Liver (tissue), 3 donors: ENCODE measurements around the gene MERTK.

Source experiments
- EGR1 ChIP-seq, 2 donors: IDR thresholded peaks; 2 replicates each; pipeline ENCODE4 v1.6.1; 2016 to 2018; ENCODE audit warnings: antibody characterized with exemption in 2 of 2, low read depth in 2 of 2
- GABPA ChIP-seq, 2 donors: IDR thresholded peaks in 1 of 2; conservative IDR thresholded peaks in 1 of 2; 2 replicates each; pipeline ENCODE4 v1.6.1; 2016; ENCODE audit warnings: antibody characterized with exemption in 2 of 2, mild to moderate bottlenecking in 1 of 2, moderate library complexity in 1 of 2
- RAD21 ChIP-seq, 2 donors: IDR thresholded peaks; 2 replicates each; pipeline ENCODE4 v1.6.1; 2016; ENCODE audit warnings: antibody characterized with exemption in 2 of 2, mild to moderate bottlenecking in 2 of 2
- REST ChIP-seq: IDR thresholded peaks from 2 replicates; pipeline ENCODE4 v1.6.1; 2016; ENCODE audit warnings: antibody characterized with exemption, mild to moderate bottlenecking
- SP1 ChIP-seq: IDR thresholded peaks from 2 replicates; pipeline ENCODE4 v1.6.1; 2018; ENCODE audit warnings: antibody characterized with exemption, mild to moderate bottlenecking
- YY1 ChIP-seq: IDR thresholded peaks from 2 replicates; pipeline ENCODE4 v1.6.1; 2016; ENCODE audit warnings: antibody characterized with exemption, mild to moderate bottlenecking
- ZBTB33 ChIP-seq: IDR thresholded peaks from 2 replicates; pipeline ENCODE4 v1.6.1; 2016; ENCODE audit warnings: antibody characterized with exemption
- TF ChIP-seq, protein P1 (sequence below): fragments of 150-350 bp; IDR thresholded peaks from 2 replicates; pipeline ENCODE4 v1.5.1; 2017; ENCODE audit warnings: improper control_type of control experiment, low read depth, low read length; ENCODE audit not compliant: missing input control
- donor health status: healthy.
- donor health status: healthy.

DNA sequence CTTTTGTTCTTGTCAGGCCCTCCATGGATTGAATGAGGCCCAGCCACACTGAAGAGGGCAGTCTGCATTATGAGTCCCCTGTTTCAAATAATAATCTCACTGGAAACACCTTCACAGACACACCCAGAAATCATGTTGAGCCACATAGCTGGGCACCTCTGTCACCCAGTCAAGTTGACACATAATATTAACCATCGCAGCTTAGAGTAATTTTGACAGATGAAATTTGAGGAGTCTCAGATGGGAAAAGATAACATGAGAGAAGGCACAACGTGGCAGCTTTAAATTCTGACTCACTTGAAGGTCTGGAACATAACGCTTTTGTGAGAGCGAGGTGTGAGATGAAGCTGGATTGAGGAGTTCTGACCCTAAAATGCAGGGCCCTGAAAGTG, 85.8 kb downstream of the MERTK start:
- TF ChIP-seq SP1 = no peak
- no peak for TF ChIP-seq YY1
- TF ChIP-seq, protein P1, sequence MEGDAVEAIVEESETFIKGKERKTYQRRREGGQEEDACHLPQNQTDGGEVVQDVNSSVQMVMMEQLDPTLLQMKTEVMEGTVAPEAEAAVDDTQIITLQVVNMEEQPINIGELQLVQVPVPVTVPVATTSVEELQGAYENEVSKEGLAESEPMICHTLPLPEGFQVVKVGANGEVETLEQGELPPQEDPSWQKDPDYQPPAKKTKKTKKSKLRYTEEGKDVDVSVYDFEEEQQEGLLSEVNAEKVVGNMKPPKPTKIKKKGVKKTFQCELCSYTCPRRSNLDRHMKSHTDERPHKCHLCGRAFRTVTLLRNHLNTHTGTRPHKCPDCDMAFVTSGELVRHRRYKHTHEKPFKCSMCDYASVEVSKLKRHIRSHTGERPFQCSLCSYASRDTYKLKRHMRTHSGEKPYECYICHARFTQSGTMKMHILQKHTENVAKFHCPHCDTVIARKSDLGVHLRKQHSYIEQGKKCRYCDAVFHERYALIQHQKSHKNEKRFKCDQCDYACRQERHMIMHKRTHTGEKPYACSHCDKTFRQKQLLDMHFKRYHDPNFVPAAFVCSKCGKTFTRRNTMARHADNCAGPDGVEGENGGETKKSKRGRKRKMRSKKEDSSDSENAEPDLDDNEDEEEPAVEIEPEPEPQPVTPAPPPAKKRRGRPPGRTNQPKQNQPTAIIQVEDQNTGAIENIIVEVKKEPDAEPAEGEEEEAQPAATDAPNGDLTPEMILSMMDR = no peak
- TF ChIP-seq ZBTB33 = no peak
- no peak for TF ChIP-seq REST
- no peak for TF ChIP-seq RAD21 (IDR thresholded peaks at IDR 0.05)
- no peak for TF ChIP-seq GABPA (IDR thresholded peaks at IDR 0.05 in 1 of 2, conservative IDR thresholded peaks at IDR 0.05 in 1 of 2)
- TF ChIP-seq EGR1 (IDR thresholded peaks at IDR 0.05; ENCODE audit: low read depth in 2 of 2) = no peak
